H7 (cell line): ENCODE data around the gene LIG1. TPM values are rescaled to one million over a fixed set of nuclear protein-coding genes. Genes with fewer than 3 reads are reported as not detected.
"Not testable (repeated sequence)": the region's sequence is repeated elsewhere in the genome, so short reads cannot be mapped to it uniquely, and the experiment has no call there.

ENCODE experiments used
- DNase-seq: peaks from one replicate; pipeline ENCODE4 v3.0.0; 2012
- H3K27me3 ChIP-seq: 2 replicates; pipeline ENCODE4 v1.6.0; 2011; ENCODE audit warnings: mild to moderate bottlenecking, low read length; ENCODE audit not compliant: control insufficient read depth, insufficient read depth
- H3K36me3 ChIP-seq: replicated peaks from 2 replicates; pipeline ENCODE4 v1.5.1; 2011; ENCODE audit warnings: low read length; ENCODE audit not compliant: control insufficient read depth, insufficient read depth
- H3K4me3 ChIP-seq: 2 replicates; pipeline ENCODE4 v1.5.1; 2011; ENCODE audit warnings: low read depth, mild to moderate bottlenecking, control low read depth, low read length, moderate library complexity; ENCODE audit not compliant: insufficient read depth
- total RNA-seq: library from RNA; depleted of rRNA; stranded (reverse); fragments of >200 nt; shearing (Covaris generic); gene quantifications from 2 replicates; pipeline ENCODE4 v1.2.3, GENCODE V29; 2014; rRNA removed

Gene LIG1
- total RNA-seq, 1 experiment from 2014 or later, result 100 TPM

DNA sequence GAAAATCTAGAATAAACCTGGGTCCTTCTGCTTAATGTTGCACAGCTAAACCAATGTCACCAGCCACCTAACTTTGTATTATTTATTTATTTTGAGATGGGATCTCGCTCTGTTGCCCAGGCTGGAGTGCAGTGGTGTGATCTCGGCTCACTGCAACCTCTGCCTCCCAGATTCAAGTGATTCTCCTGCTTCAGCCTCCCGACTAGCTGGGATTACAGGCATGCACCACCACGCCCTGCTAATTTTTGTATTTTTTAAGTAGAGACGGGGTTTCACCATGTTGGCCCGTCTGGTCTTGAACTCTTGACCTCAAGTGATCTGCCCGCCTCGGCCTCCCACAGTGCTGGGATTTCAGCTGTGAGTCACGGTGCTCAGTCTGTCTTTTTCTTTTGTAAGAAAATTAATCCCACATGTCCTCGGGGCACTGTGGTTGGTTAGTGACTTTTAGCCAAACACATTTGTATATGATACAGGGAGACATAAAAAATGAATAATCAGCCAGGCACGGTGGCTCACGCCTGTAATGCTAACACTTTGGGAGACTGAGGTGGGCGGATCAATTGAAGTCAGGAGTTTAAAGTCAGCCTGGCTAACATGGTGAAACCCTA, 78.9 kb downstream of the LIG1 start:
- not testable (repeated sequence) for H3K27me3 ChIP-seq, DNase-seq, H3K36me3 ChIP-seq, H3K4me3 ChIP-seq

DNA sequence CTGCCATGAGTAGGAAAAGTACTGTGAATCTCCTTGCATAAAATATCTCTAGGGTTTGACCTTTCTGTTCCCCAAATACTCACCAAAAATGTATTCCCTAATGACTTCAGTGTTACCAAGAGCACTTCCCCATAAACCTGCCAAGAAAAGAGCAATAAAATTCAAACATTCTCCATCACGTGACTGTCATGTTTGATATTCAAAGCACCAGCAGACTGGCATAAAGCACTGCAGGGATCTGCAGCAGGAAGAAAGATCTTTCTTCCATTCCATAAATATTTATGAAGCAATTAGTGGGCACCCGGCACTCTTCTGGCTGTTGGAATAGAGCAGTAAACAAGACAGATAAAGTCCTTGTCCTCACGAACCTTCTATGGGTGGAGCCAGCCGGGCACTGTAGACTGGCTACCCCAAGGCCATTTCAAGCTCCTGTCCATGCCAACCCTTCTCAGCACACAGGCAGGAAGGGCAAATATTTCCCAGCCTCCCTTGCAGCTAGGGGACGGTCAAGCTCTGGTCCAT, 79.8 kb downstream of the LIG1 start:
- Histone ChIP-seq H3K36me3 (no peaks in the 10 kb centered on the region), H3K4me3 (no peak overlapping the region), H3K27me3 (no peaks in the 10 kb centered on the region)
- no peak for DNase-seq

DNA sequence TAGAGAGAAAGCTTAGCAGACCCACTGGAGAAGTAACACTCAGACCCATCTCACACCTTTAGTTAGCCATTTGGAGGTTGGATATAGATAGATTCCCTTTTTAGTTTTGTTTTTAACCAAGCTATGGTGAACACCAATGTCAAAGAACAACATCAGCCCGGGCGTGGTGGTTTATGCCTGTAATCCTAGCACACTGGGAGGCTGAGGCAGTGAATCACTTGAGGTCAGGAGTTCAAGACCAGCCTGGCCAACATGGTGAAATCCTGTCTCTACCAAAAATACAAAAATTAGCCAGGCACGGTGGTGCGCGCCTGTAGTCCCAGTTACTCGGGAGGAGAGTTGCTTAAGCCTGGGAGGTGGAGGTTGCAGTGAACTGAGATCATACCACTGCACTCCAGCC, 81.2 kb downstream of the LIG1 start:
- not testable (repeated sequence) for H3K27me3 ChIP-seq, H3K4me3 ChIP-seq, H3K36me3 ChIP-seq, DNase-seq

DNA sequence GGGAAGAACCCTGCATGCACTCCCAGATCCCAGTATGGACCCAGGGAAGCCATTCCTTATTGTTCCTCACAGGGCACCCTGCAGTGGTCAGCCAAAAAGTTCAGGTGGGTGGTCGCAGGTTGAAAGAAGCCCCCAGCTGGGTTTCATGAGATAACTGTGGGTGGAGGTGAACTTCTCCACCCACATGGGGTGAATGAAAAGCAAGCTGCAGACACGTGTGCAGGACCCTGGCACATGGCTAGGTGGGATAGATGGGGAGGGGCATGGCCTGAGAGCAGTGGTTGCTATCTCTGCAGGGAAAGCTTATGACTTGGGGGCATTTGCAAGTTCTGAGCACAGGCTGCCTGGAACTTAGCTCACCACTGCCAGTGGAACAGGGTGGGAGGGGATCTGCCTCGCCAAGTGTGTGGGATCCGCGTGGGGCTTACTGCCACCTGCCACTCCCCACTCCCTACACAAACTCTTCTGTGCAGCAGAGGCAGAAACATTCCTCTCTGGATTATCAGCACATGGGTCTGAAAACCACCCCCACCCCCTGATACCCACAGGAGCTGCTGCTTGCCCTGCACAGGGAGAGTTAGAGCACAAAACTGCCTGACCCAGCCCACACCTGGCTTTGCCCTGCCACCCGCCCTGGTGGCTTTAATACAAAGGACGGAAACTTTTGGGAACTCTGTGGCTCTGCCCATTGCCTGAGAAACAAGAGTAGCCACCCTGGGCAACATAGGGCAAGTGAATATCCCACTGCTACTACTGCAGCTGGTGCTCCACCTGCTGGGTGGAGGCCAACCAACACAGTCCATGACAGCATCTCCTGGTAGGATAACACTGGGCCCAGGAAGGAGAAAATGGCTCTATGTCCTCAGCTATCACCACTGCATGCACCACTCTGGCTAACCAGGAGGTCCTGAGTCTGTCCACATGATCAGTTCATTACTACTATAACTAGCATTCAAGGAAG, 84.0 kb downstream of the LIG1 start:
- peak; percentile 73 for DNase-seq
- H3K36me3 ChIP-seq, result no peaks in the 10 kb centered on the region
- no peaks in the 10 kb centered on the region for H3K27me3 ChIP-seq
- H3K4me3 ChIP-seq, result no peak overlapping the region

DNA sequence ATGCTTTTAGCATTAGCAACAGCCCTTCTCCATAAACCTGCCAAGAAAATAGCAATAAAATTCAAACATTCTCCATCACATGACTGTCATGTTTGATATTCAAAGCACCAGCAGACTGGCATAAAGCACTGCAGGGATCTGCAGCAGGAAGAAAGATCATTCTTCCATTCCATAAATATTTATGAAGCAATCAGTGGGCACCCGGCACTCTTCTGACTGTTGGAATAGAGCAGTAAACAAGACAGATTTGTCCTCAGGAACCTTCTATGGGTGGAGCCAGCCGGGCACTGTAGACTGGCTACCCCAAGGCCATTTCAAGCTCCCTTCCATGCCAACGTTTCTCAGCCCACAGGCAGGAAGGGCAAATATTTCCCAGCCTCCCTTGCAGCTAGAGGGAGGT, 85.1 kb downstream of the LIG1 start:
- H3K4me3 ChIP-seq, result no peak overlapping the region
- DNase-seq, result no peak
- no peaks in the 10 kb centered on the region for H3K36me3 ChIP-seq
- no peaks in the 10 kb centered on the region for H3K27me3 ChIP-seq

DNA sequence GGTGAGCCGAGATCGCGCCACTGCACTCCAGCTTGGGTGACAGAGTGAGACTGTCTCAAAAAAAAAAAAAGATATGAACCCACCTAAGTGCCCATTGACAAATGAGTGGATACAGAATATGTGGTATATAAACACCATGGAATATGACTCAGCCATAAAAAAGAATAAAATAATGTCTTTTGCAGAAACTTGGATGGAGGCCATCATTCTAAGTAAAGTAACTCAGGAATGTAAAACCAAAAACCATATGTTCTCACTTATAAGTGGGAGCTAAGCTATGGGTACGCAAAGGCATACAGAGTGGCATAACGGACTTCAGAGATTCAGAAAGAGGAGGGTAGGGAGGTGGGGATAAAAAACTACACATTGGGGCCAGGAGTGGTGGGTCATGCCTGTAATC, 89.0 kb downstream of the LIG1 start:
- Histone ChIP-seq H3K36me3 (no peaks in the 10 kb centered on the region), H3K27me3 (no peaks in the 10 kb centered on the region), H3K4me3 (no peak overlapping the region)
- DNase-seq, result no peak

DNA sequence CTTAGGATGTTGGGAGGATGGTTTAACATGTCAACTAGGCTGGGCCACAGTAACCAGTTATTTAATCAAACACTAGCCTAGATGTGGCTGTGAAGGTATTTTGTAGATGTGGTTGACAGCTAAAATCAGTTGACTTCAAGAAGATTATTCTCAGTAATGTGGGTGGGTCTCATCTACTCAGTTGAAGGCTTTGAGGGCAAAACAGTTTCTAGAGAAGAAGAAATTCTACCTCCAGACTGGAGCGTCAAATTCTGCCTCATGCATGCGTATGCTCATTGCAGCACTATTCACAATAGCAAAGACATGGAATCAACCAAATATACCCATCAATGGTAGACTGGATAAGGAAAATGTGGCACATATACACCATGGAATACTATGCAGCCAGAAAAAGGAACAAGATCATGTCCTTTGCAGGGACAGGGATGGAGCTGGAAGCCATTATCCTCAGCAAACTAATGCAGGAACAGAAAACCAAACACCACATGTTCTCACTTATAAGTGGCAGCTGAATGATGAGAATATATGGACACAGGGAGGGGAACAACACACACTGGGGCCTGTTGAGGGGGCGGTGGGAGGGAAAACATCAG, 99.9 kb downstream of the LIG1 start:
- H3K4me3 ChIP-seq, DNase-seq, H3K36me3 ChIP-seq, H3K27me3 ChIP-seq: not testable (repeated sequence)

DNA sequence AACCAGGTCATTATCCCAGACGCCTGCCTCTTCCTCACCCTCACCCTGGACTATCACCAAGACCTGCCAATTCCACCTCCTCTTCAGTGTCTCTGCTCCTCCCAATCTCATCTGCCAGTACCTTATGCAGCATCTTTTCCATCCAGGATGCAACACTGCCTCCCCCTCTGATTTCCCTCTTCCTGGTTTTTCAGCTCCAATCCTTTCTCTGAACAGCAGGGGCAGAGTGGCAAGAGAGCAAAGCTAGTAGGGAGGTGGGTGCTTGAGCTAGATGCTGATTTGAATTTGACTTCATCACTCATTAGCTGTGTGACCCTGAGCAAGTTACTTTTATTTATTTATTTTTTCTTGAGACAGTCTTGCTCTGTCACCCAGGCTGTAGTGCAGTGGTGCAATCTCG, 100.7 kb downstream of the LIG1 start:
- DNase-seq, result peak; percentile 57
- no peaks in the 10 kb centered on the region for H3K36me3 ChIP-seq
- no peak overlapping the region for H3K4me3 ChIP-seq
- no peaks in the 10 kb centered on the region for H3K27me3 ChIP-seq

Other genes with a start within 250 kb of the LIG1 start
- gene BSPH1, start 178.2 kb downstream of the LIG1 start, total RNA-seq, result not detected in 2 replicates
- gene ELSPBP1, start 175.7 kb downstream of the LIG1 start, total RNA-seq, result not detected in 2 replicates
- gene CABP5, start 126.3 kb downstream of the LIG1 start, total RNA-seq, result not detected in 2 replicates
- gene PLA2G4C, start 59.5 kb downstream of the LIG1 start, total RNA-seq, result not detected in 2 replicates
- 1.7 and 3.0 TPM in 2 replicates for gene ZSWIM9, start 336 bp upstream of the LIG1 start, total RNA-seq
- gene CARD8, start 85.6 kb upstream of the LIG1 start, total RNA-seq, result 0.55 and 1.1 TPM in 2 replicates
- gene ZNF114, start 99.7 kb upstream of the LIG1 start, total RNA-seq, result 12.8 and 17.9 TPM in 2 replicates
- 29.9 and 57.5 TPM in 2 replicates for gene EMP3, start 155.2 kb upstream of the LIG1 start, total RNA-seq
- 11.5 and 17.4 TPM in 2 replicates for gene TMEM143, start 193.6 kb upstream of the LIG1 start, total RNA-seq
- gene SYNGR4, start 194.0 kb upstream of the LIG1 start, total RNA-seq, result not detected in 2 replicates
- gene KDELR1, start 221.2 kb upstream of the LIG1 start, total RNA-seq, result 110 and 111 TPM in 2 replicates
- 4.4 and 4.8 TPM in 2 replicates for gene GRIN2D, start 223.3 kb upstream of the LIG1 start, total RNA-seq